Measurements from ENCODE around the gene FIG4.
"Not testable (repeated sequence)": the region's sequence is repeated elsewhere in the genome, so short reads cannot be mapped to it uniquely, and the experiment has no call there.

FIG4 gene

DNA sequence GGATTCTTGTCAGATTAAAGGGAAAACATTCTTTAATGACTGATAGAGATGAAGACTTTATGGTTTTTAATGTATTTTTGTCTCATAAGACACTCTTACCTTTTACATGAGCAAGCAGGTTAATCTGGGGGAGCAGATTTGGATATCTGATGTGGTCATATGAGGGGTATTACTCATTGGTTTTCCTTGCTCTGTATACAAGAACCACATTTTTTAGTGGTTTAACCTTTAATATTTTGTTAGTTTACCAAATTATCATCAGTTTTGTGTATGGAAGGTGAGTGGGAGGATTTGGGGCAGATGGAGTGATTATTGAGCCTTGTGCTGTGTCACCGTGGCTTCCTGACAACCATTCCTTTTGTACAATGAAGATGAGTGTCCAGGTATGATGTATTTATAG is 112.9 kb downstream of the FIG4 start:
- DNase-seq (ENCODE audit: insufficient read length) (no peak), FAIRE-seq (no peak)
- no peak for TF ChIP-seq TAF1 (IDR thresholded peaks at IDR 0.05; ENCODE audit: borderline replicate concordance, low read depth, low read length)
- TF ChIP-seq POLR2AphosphoS5 (IDR thresholded peaks at IDR 0.05; ENCODE audit: low read depth, low read length) = no peak
- no peak for TF ChIP-seq POLR2A (IDR thresholded peaks at IDR 0.05; ENCODE audit: low read depth, low read length)

DNA sequence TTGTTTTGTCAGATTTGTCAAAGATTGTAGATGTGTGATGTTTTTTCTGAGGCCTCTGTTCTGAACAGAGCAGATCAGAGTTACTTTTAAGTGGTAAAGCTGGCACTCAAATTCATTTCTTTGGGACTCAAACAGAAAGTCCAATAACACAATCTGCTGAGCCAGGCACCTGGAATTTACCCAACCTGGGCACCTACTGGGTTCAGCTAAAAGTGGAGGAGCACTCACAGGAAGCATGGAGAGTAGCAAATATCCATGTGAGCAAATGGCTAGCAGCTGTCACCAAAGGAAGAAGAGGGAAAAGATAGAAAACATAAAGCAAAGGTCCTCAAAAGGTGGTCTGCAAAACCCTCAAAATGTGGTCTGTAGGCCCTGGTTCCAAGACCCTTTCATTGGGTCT is 116.8 kb downstream of the FIG4 start:
- TF ChIP-seq POLR2AphosphoS5 (IDR thresholded peaks at IDR 0.05; ENCODE audit: low read depth, low read length) = no peak
- TF ChIP-seq POLR2A (IDR thresholded peaks at IDR 0.05; ENCODE audit: low read depth, low read length) = no peak
- no peak for TF ChIP-seq TAF1 (IDR thresholded peaks at IDR 0.05; ENCODE audit: borderline replicate concordance, low read depth, low read length)
- peak; percentile 36 for FAIRE-seq
- DNase-seq (ENCODE audit: insufficient read length) = no peak

DNA sequence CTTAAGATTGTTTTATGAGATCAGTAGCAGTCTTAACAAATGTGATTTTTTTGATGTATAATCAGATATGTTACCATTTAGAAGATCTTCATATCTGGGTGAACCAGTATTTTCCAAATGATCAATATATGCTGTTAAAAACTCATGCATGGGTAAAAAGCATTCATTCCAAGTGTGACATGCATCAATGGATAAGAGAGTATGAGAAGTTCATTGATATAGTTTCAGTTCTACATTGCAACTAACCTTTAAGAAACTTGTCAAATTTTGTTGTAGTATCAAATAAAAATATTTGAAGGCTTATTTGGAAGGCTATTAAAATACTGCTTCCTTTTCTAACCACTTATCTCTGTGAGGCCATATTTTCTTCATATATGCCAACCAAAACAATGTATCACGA is 117.7 kb downstream of the FIG4 start:
- FAIRE-seq (no peak), DNase-seq (ENCODE audit: insufficient read length) (no peak)
- TF ChIP-seq POLR2AphosphoS5 (IDR thresholded peaks at IDR 0.05; ENCODE audit: low read depth, low read length) (no peak), POLR2A (IDR thresholded peaks at IDR 0.05; ENCODE audit: low read depth, low read length) (no peak), TAF1 (IDR thresholded peaks at IDR 0.05; ENCODE audit: borderline replicate concordance, low read depth, low read length) (no peak)

DNA sequence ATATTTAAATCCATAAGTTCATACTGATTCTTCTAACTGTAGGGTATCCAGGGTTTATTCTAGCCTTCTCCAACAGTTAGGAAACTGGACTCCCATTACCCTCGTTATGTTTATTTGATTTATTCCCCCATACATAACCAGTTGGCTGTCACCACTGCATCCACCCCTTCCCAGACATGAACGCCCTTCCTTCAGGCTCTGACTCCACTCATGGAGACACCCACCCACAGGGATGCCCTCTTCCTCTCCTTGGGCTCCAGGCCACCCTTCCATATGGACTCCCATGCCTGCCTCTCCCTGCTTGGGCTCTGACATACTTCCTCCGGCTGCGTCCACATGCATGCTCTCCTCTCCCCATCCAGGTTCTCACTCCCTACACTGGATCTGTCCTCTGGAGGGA is 124.0 kb downstream of the FIG4 start:
- FAIRE-seq (no peak), DNase-seq (ENCODE audit: insufficient read length) (no peak)
- TF ChIP-seq POLR2AphosphoS5 (IDR thresholded peaks at IDR 0.05; ENCODE audit: low read depth, low read length) (no peak), TAF1 (IDR thresholded peaks at IDR 0.05; ENCODE audit: borderline replicate concordance, low read depth, low read length) (no peak), POLR2A (IDR thresholded peaks at IDR 0.05; ENCODE audit: low read depth, low read length) (no peak)

DNA sequence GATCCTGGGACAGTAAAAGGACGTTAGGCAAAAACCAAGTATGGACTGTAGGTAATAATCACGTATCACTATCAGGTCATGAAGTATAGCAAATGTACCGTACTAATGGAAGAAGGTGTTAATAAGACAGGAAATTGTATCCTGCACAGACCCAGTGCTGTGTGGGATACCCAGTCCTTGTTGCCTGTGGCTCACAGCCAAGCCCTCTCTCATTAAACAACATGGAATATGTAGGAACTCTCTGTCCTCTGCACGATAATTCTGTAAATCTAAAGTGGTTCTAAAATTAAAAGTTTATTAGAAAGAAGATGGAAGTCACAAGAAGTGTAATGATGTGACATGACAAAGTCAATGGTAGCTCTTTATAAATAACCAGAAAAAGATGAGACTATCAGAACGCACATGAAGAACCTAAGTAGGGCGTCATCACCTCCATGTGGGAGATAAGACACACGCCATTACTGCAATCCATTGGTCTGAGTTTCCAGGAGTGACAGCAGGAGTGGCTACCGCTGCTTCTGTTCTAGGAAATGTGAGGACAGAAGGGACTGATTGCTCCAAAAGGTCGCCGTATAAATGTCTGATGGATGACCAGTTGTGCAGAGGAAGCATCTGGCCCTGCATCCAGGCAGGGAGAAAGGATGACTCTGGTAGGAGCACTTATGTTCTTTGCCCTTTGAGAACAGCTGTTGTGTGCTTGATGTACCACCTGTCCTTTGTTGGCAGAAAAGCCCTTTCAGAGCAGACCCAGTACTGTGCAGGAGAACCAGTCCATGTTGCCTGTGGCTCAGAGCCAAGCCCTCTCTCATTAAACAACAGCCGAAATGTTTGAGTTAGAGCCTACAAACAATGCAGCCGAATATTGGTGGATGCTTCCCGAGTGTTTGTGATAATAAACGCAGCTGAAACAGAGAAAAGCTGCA is 125.6 kb downstream of the FIG4 start:
- TF ChIP-seq POLR2A (IDR thresholded peaks at IDR 0.05; ENCODE audit: low read depth, low read length) (no peak), TAF1 (IDR thresholded peaks at IDR 0.05; ENCODE audit: borderline replicate concordance, low read depth, low read length) (no peak), POLR2AphosphoS5 (IDR thresholded peaks at IDR 0.05; ENCODE audit: low read depth, low read length) (no peak)
- DNase-seq (ENCODE audit: insufficient read length) (no peak), FAIRE-seq (no peak)

DNA sequence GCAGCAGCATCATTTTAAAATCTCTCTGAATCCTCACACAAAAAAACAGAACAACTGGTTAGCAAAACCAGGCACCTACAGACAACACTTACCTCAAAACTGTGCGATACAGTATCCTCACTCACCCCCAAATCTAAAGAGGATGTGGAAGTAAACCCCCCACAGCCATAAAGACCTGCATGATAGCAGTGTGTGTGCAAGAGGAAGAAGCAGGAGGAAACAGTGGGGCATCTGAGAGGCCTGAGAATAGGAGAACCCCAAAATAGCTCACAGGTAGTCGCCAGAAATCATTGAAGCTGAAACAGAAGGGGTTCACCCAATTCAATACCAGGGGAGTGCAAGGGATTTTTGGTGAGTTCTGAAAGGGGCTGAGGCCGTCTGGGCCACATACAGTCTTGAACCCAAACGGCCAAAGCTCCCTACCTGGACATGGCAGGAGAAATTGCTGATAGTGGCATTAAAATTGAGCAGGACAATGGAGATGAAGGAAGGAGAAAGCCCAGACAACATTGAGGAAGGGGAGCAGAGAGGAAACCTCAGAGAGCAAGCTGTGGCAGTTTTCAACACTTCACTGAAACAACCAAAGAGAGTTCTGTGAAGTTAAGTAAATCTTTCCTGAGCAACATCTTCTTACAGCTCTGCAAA is 129.7 kb downstream of the FIG4 start:
- FAIRE-seq (peak; percentile 27), DNase-seq (ENCODE audit: insufficient read length) (no peak)
- no peak for TF ChIP-seq TAF1 (IDR thresholded peaks at IDR 0.05; ENCODE audit: borderline replicate concordance, low read depth, low read length)
- TF ChIP-seq POLR2A (IDR thresholded peaks at IDR 0.05; ENCODE audit: low read depth, low read length) = no peak
- no peak for TF ChIP-seq POLR2AphosphoS5 (IDR thresholded peaks at IDR 0.05; ENCODE audit: low read depth, low read length)

DNA sequence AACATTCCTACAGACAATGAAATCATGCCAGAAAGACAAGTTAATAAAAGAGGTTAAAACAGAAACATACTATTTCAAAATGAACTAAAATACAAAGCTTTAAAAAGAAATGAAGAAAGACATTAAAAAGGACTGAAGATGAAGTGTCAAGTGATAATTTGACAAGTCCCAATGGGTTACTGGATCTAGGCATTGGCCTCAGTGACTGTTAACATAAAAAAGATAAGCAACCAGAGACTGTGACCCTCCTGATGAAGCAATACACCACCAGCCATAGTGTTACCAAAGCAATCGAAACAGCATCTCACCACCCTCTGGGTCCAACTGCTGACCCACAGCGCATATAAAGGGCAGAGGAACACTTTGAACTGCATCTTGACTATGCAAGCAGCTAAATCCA is 130.3 kb downstream of the FIG4 start:
- TF ChIP-seq POLR2A (IDR thresholded peaks at IDR 0.05; ENCODE audit: low read depth, low read length) = no peak
- TF ChIP-seq POLR2AphosphoS5 (IDR thresholded peaks at IDR 0.05; ENCODE audit: low read depth, low read length) = no peak
- TF ChIP-seq TAF1 (IDR thresholded peaks at IDR 0.05; ENCODE audit: borderline replicate concordance, low read depth, low read length) = no peak
- no peak for FAIRE-seq
- no peak for DNase-seq (ENCODE audit: insufficient read length)

DNA sequence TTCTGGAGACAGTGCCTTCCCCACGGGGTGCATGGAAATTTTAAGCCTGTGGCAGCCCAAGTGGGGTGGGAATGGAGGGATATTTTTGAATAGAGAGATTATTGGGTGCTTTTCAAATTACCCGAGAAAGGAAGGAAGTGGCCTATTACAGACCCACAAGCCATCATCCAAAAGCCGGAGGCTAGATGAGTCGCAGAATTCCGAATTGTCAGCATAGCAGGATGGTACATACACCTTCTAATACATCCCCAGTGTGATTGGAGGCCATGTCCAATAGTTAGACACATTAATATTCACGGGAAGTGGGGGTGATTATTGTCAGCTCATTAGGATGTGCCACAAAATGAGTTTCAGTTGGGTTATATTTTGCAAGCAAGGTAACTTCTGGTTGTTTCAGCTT is 133.0 kb downstream of the FIG4 start:
- DNase-seq (ENCODE audit: insufficient read length) = no peak
- TF ChIP-seq POLR2A (IDR thresholded peaks at IDR 0.05; ENCODE audit: low read depth, low read length) (no peak), TAF1 (IDR thresholded peaks at IDR 0.05; ENCODE audit: borderline replicate concordance, low read depth, low read length) (no peak), POLR2AphosphoS5 (IDR thresholded peaks at IDR 0.05; ENCODE audit: low read depth, low read length) (no peak)
- FAIRE-seq = no peak

DNA sequence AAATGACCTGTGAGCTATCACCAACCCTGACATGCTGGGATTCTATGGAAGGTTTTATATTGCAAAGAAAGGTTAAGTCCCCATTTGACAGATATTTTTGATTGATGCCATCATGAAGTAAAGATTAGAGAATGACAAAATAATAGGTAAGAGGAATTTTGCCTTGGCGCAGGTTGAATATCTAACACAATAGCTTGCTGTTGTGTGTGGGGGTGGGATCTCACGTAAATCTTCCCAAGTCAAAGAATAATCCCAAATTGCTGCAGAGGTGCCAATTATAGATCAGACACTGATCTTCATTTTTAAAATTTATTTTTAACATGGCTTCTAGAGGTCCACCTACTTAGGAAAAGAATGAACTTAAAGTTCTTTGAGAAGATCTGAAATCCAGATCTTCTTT is 135.5 kb downstream of the FIG4 start:
- no peak for TF ChIP-seq POLR2A (IDR thresholded peaks at IDR 0.05; ENCODE audit: low read depth, low read length)
- TF ChIP-seq TAF1 (IDR thresholded peaks at IDR 0.05; ENCODE audit: borderline replicate concordance, low read depth, low read length) = no peak
- TF ChIP-seq POLR2AphosphoS5 (IDR thresholded peaks at IDR 0.05; ENCODE audit: low read depth, low read length) = no peak
- FAIRE-seq = no peak
- DNase-seq (ENCODE audit: insufficient read length) = no peak

DNA sequence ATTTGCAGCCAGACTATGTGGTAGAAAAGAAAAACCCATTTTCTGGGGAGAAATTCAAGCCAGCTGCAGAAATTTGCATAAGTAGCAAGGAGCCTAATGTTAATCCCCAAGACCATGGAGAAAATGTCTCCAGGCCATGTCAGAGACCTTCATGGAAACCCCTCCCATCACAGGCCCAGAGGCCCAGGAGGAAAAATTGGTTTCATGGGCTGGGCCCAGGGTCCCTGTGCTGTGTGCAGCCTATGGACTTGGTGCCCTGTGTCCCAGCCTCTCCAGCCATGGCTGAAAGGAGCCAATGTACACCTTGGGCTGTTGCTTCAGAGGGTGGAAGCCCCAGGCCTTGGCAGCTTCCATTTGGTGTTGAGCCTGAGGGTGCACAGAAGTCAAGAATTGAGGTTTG is 140.3 kb downstream of the FIG4 start:
- DNase-seq (ENCODE audit: insufficient read length); FAIRE-seq: not testable (repeated sequence)

DNA sequence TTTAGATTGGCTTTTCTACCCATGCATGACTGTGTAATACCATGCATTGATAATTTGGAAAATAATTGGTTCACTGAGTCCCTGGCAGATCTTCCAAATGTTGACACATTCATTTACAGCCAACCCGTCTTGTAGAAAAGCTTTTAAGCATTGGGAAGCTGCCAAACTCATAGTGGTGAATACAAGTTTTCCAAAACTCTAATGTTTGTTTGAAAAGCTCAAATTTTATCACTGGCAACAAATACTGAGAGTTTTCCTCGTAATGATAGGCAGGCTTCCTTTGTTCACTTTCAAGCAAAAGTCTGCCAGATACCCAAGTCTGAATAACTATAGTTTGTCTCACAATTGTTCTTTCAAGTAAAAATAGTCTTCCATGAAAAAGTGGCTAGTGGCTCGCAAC is 143.0 kb downstream of the FIG4 start:
- DNase-seq (ENCODE audit: insufficient read length) (no peak), FAIRE-seq (no peak)
- no peak for TF ChIP-seq POLR2AphosphoS5 (IDR thresholded peaks at IDR 0.05; ENCODE audit: low read depth, low read length)
- no peak for TF ChIP-seq TAF1 (IDR thresholded peaks at IDR 0.05; ENCODE audit: borderline replicate concordance, low read depth, low read length)
- TF ChIP-seq POLR2A (IDR thresholded peaks at IDR 0.05; ENCODE audit: low read depth, low read length) = no peak

Measured in GM12892 (cell line).